SIG-M5 treated with dmso at 0.1 percent for 504 hours (cell line): ENCODE results near the gene ATP2B2.
A peak's percentile ranks its signal among the peaks of the same experiment; 100 is the strongest.

ENCODE experiments used
- DNase-seq: peaks from one replicate; lab custom pipeline; 2025; ENCODE audit not compliant: unreplicated experiment; lab: John Stamatoyannopoulos, UW

Gene ATP2B2

GRCh38 chr3:10530241-10530640 is 24.9 kb upstream of the ATP2B2 start:
- no peak for DNase-seq

- DNase-seq = no peak
These were observed 24.4 kb upstream of the ATP2B2 start for GRCh38 chr3:10529809-10530208.

- no peak for DNase-seq
These were observed 22.7 kb upstream of the ATP2B2 start for GRCh38 chr3:10528046-10528445.

GRCh38 chr3:10527295-10528001 is 22.1 kb upstream of the ATP2B2 start:
- DNase-seq = no peak

- no peak for DNase-seq
These were observed 21.0 kb upstream of the ATP2B2 start for GRCh38 chr3:10526366-10526765.

GRCh38 chr3:10524799-10525301 is 19.5 kb upstream of the ATP2B2 start:
- DNase-seq = peak; percentile 14

GRCh38 chr3:10524270-10524669 is 18.9 kb upstream of the ATP2B2 start:
- DNase-seq = no peak

GRCh38 chr3:10523561-10523960 is 18.2 kb upstream of the ATP2B2 start:
- no peak for DNase-seq

- no peak for DNase-seq
These were observed 17.4 kb upstream of the ATP2B2 start for GRCh38 chr3:10522646-10523303.

GRCh38 chr3:10521772-10522441 is 16.5 kb upstream of the ATP2B2 start:
- no peak for DNase-seq

- no peak for DNase-seq
These were observed 14.7 kb upstream of the ATP2B2 start for GRCh38 chr3:10520072-10520471.

GRCh38 chr3:10519236-10519635 is 13.8 kb upstream of the ATP2B2 start:
- no peak for DNase-seq

GRCh38 chr3:10518506-10519150 is 13.2 kb upstream of the ATP2B2 start:
- no peak for DNase-seq

- no peak for DNase-seq
These were observed 12.2 kb upstream of the ATP2B2 start for GRCh38 chr3:10517627-10518026.

- DNase-seq = no peak
These were observed 11.4 kb upstream of the ATP2B2 start for GRCh38 chr3:10516544-10517452.

- DNase-seq = no peak
These were observed 10.6 kb upstream of the ATP2B2 start for GRCh38 chr3:10515884-10516495.

- DNase-seq = no peak
These were observed 10.0 kb upstream of the ATP2B2 start for GRCh38 chr3:10515396-10515795.

GRCh38 chr3:10514407-10515069 is 9.2 kb upstream of the ATP2B2 start:
- DNase-seq = no peak

- DNase-seq = no peak
These were observed 7.9 kb upstream of the ATP2B2 start for GRCh38 chr3:10513306-10513705.

GRCh38 chr3:10512687-10513086 is 7.3 kb upstream of the ATP2B2 start:
- DNase-seq = no peak
